Measurements from ENCODE around the gene CTIF. TPM values are rescaled to one million over a fixed set of nuclear protein-coding genes. Genes with fewer than 3 reads are reported as not detected.

CTIF gene
- polyA plus RNA-seq, 1 donor: 15.0 TPM

- no peak overlapping the region for H3K4me3 ChIP-seq (ENCODE audit: low read length)
- H3K36me3 ChIP-seq (ENCODE audit: control insufficient read depth, insufficient read depth, low read length): no peaks in the 10 kb centered on the region
- no CpG with 5 or more reads among the region's 19 CpGs for WGBS (ENCODE audit: insufficient coverage, low lambda C conversion rate)
- DNase-seq: peak in 1 of 2 donors; percentile 61
- no peaks in the 10 kb centered on the region for H3K27me3 ChIP-seq (ENCODE audit: control insufficient read depth, insufficient read depth, low read length)
- H3K27ac ChIP-seq (ENCODE audit: low read length): peak overlapping the region; percentile 36
- H3K9me3 ChIP-seq (ENCODE audit: control insufficient read depth, low read depth, low read length): no peaks in the 10 kb centered on the region
- peaks cover 68% of the 10 kb centered on the region for H3K4me1 ChIP-seq (ENCODE audit: control insufficient read depth, insufficient read depth, low read length)
Measured at GRCh38 chr18:48842259-48843061, 303.6 kb downstream of the CTIF start.

- no peaks in the 10 kb centered on the region for H3K9me3 ChIP-seq (ENCODE audit: control insufficient read depth, low read depth, low read length)
- no CpG with 5 or more reads among the region's 8 CpGs for WGBS (ENCODE audit: insufficient coverage, low lambda C conversion rate)
- no peak overlapping the region for H3K27ac ChIP-seq (ENCODE audit: low read length)
- no peaks in the 10 kb centered on the region for H3K36me3 ChIP-seq (ENCODE audit: control insufficient read depth, insufficient read depth, low read length)
- no peaks in the 10 kb centered on the region for H3K27me3 ChIP-seq (ENCODE audit: control insufficient read depth, insufficient read depth, low read length)
- H3K4me3 ChIP-seq (ENCODE audit: low read length): no peak overlapping the region
- no peak for DNase-seq
- H3K4me1 ChIP-seq (ENCODE audit: control insufficient read depth, insufficient read depth, low read length): peaks cover 61% of the 10 kb centered on the region
Measured at GRCh38 chr18:48843162-48843561, 304.3 kb downstream of the CTIF start.

- no CpG with 5 or more reads among the region's 4 CpGs for WGBS (ENCODE audit: insufficient coverage, low lambda C conversion rate)
- Histone ChIP-seq H3K27me3 (ENCODE audit: control insufficient read depth, insufficient read depth, low read length) (no peaks in the 10 kb centered on the region), H3K9me3 (ENCODE audit: control insufficient read depth, low read depth, low read length) (no peaks in the 10 kb centered on the region), H3K4me1 (ENCODE audit: control insufficient read depth, insufficient read depth, low read length) (peaks cover 57% of the 10 kb centered on the region), H3K4me3 (ENCODE audit: low read length) (no peak overlapping the region), H3K27ac (ENCODE audit: low read length) (no peak overlapping the region), H3K36me3 (ENCODE audit: control insufficient read depth, insufficient read depth, low read length) (no peaks in the 10 kb centered on the region)
- DNase-seq: no peak
Measured at GRCh38 chr18:48843596-48843995, 304.8 kb downstream of the CTIF start.

GRCh38 chr18:48844271-48844670 is 305.4 kb downstream of the CTIF start:
- peaks cover 50% of the 10 kb centered on the region for H3K4me1 ChIP-seq (ENCODE audit: control insufficient read depth, insufficient read depth, low read length)
- DNase-seq: no peak
- H3K4me3 ChIP-seq (ENCODE audit: low read length): no peak overlapping the region
- no peak overlapping the region for H3K27ac ChIP-seq (ENCODE audit: low read length)
- no CpG with 5 or more reads among the region's 9 CpGs for WGBS (ENCODE audit: insufficient coverage, low lambda C conversion rate)
- no peaks in the 10 kb centered on the region for H3K27me3 ChIP-seq (ENCODE audit: control insufficient read depth, insufficient read depth, low read length)
- H3K36me3 ChIP-seq (ENCODE audit: control insufficient read depth, insufficient read depth, low read length): no peaks in the 10 kb centered on the region
- H3K9me3 ChIP-seq (ENCODE audit: control insufficient read depth, low read depth, low read length): no peaks in the 10 kb centered on the region

GRCh38 chr18:48845174-48845573 is 306.3 kb downstream of the CTIF start:
- H3K9me3 ChIP-seq (ENCODE audit: control insufficient read depth, low read depth, low read length): no peaks in the 10 kb centered on the region
- H3K4me3 ChIP-seq (ENCODE audit: low read length): no peak overlapping the region
- no peaks in the 10 kb centered on the region for H3K36me3 ChIP-seq (ENCODE audit: control insufficient read depth, insufficient read depth, low read length)
- H3K27ac ChIP-seq (ENCODE audit: low read length): no peak overlapping the region
- peak in 1 of 2 donors; percentile 67 for DNase-seq
- peaks cover 44% of the 10 kb centered on the region for H3K4me1 ChIP-seq (ENCODE audit: control insufficient read depth, insufficient read depth, low read length)
- 56% methylated on average over 2 of the region's 4 CpGs for WGBS (ENCODE audit: insufficient coverage, low lambda C conversion rate)
- no peaks in the 10 kb centered on the region for H3K27me3 ChIP-seq (ENCODE audit: control insufficient read depth, insufficient read depth, low read length)

- Histone ChIP-seq H3K27ac (ENCODE audit: low read length) (no peak overlapping the region), H3K4me3 (ENCODE audit: low read length) (no peak overlapping the region), H3K36me3 (ENCODE audit: control insufficient read depth, insufficient read depth, low read length) (no peaks in the 10 kb centered on the region), H3K9me3 (ENCODE audit: control insufficient read depth, low read depth, low read length) (no peaks in the 10 kb centered on the region), H3K27me3 (ENCODE audit: control insufficient read depth, insufficient read depth, low read length) (no peaks in the 10 kb centered on the region), H3K4me1 (ENCODE audit: control insufficient read depth, insufficient read depth, low read length) (peaks cover 44% of the 10 kb centered on the region)
- WGBS (ENCODE audit: insufficient coverage, low lambda C conversion rate): 100% methylated on average over 2 of the region's 2 CpGs
- no peak for DNase-seq
Measured at GRCh38 chr18:48846423-48846932, 307.6 kb downstream of the CTIF start.

GRCh38 chr18:48847807-48848486 is 309.1 kb downstream of the CTIF start:
- H3K27ac ChIP-seq (ENCODE audit: low read length): no peak overlapping the region

GRCh38 chr18:48848641-48849143 is 309.9 kb downstream of the CTIF start:
- H3K36me3 ChIP-seq (ENCODE audit: control insufficient read depth, insufficient read depth, low read length): no peaks in the 10 kb centered on the region
- no peaks in the 10 kb centered on the region for H3K27me3 ChIP-seq (ENCODE audit: control insufficient read depth, insufficient read depth, low read length)
- H3K27ac ChIP-seq (ENCODE audit: low read length): no peak overlapping the region
- no CpG with 5 or more reads among the region's 13 CpGs for WGBS (ENCODE audit: insufficient coverage, low lambda C conversion rate)
- H3K9me3 ChIP-seq (ENCODE audit: control insufficient read depth, low read depth, low read length): no peaks in the 10 kb centered on the region
- H3K4me3 ChIP-seq (ENCODE audit: low read length): no peak overlapping the region
- DNase-seq: no peak
- peaks cover 23% of the 10 kb centered on the region for H3K4me1 ChIP-seq (ENCODE audit: control insufficient read depth, insufficient read depth, low read length)

More at GRCh38 chr18:48847807-48848486, 309.1 kb downstream of the CTIF start:
- Histone ChIP-seq H3K27me3 (ENCODE audit: control insufficient read depth, insufficient read depth, low read length) (no peaks in the 10 kb centered on the region), H3K4me1 (ENCODE audit: control insufficient read depth, insufficient read depth, low read length) (peaks cover 31% of the 10 kb centered on the region), H3K9me3 (ENCODE audit: control insufficient read depth, low read depth, low read length) (no peaks in the 10 kb centered on the region), H3K36me3 (ENCODE audit: control insufficient read depth, insufficient read depth, low read length) (no peaks in the 10 kb centered on the region), H3K4me3 (ENCODE audit: low read length) (no peak overlapping the region)
- no peak for DNase-seq
- 80% methylated on average over 3 of the region's 11 CpGs for WGBS (ENCODE audit: insufficient coverage, low lambda C conversion rate)

- Histone ChIP-seq H3K27ac (ENCODE audit: low read length) (peak overlapping the region; percentile 37), H3K27me3 (ENCODE audit: control insufficient read depth, insufficient read depth, low read length) (no peaks in the 10 kb centered on the region), H3K9me3 (ENCODE audit: control insufficient read depth, low read depth, low read length) (no peaks in the 10 kb centered on the region), H3K4me1 (ENCODE audit: control insufficient read depth, insufficient read depth, low read length) (peaks cover 11% of the 10 kb centered on the region), H3K36me3 (ENCODE audit: control insufficient read depth, insufficient read depth, low read length) (peaks cover 2% of the 10 kb centered on the region), H3K4me3 (ENCODE audit: low read length) (no peak overlapping the region)
- 71% methylated on average over 2 of the region's 17 CpGs for WGBS (ENCODE audit: insufficient coverage, low lambda C conversion rate)
- peak in 1 of 2 donors; percentile 48 for DNase-seq
Measured at GRCh38 chr18:48850822-48851598, 312.2 kb downstream of the CTIF start.

- Histone ChIP-seq H3K36me3 (ENCODE audit: control insufficient read depth, insufficient read depth, low read length) (peaks cover 2% of the 10 kb centered on the region), H3K27ac (ENCODE audit: low read length) (peak overlapping the region; percentile 37), H3K9me3 (ENCODE audit: control insufficient read depth, low read depth, low read length) (no peaks in the 10 kb centered on the region), H3K4me1 (ENCODE audit: control insufficient read depth, insufficient read depth, low read length) (peaks cover 11% of the 10 kb centered on the region), H3K27me3 (ENCODE audit: control insufficient read depth, insufficient read depth, low read length) (no peaks in the 10 kb centered on the region), H3K4me3 (ENCODE audit: low read length) (no peak overlapping the region)
- WGBS (ENCODE audit: insufficient coverage, low lambda C conversion rate): no CpG with 5 or more reads among the region's 7 CpGs
- no peak for DNase-seq
Measured at GRCh38 chr18:48851599-48851960, 312.7 kb downstream of the CTIF start.

Measured in large intestine (tissue), 3 donors.